ENCODE data around the gene CNPY4.

The CNPY4 gene

DNA sequence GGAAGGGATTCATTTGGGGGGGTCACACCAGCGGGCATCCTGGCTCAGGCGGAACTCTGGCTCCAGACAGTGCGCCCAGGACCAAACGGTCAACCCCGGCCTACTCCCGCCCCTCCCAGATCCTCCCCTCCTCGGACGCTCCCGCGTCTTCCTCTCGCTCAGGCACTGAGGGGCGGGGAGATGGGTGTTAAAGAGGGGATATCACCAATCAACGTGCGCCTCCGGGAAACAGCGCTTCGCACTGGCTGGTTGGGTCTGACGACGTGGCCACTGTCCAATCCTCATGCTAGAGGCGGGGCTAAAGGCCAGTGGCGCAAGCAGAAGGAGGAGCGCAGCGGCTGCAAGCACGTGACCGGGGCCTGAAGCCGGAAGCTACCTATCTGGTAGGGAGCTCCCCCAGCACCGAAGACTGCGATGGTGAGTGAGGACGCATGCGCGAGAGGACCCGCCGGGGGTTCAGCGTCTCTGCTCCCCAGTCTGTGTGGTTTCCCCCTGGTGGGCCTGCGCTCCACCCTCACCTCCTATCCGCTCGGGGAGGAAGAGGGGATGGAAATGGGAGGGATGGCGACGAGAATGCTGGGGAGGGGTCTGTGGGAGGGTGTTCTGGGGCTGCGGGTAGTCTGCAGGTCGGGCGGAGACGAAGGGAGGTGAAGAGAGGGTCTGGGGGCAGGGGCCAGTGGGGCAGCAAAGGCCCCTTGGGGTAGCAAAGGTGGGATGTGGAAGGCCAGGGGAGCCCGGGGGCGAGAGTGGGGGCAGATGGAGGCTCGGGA, 29.3 kb downstream of the CNPY4 start, which contains the start of gene LAMTOR4:
LAMTOR4 (plus strand) TSS at position 360 of the 770 bp plus-strand sequence; CDS start at position 415, 55 bp downstream.
- peak; percentile 99 for DNase-seq

DNA sequence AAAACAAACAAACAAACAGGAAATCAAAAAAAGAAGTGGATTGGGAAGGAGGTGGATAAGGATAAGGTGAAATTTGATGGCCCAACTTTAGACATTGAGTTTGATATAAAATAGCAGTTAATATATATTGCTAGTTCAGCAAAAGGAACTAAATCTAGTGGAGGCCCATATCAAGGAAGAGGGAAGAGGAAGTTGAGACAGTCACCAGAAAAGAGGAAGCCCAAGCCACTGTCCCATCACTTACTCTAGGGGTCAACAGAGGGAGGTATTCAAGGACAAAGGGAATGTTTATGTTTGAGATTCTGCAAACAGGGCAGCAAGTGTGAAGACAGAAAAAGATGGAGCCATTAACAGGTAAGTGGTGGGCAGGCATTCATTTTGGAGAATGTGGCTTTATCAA, 33.0 kb downstream of the CNPY4 start:
- peak; percentile 75 for DNase-seq

DNA sequence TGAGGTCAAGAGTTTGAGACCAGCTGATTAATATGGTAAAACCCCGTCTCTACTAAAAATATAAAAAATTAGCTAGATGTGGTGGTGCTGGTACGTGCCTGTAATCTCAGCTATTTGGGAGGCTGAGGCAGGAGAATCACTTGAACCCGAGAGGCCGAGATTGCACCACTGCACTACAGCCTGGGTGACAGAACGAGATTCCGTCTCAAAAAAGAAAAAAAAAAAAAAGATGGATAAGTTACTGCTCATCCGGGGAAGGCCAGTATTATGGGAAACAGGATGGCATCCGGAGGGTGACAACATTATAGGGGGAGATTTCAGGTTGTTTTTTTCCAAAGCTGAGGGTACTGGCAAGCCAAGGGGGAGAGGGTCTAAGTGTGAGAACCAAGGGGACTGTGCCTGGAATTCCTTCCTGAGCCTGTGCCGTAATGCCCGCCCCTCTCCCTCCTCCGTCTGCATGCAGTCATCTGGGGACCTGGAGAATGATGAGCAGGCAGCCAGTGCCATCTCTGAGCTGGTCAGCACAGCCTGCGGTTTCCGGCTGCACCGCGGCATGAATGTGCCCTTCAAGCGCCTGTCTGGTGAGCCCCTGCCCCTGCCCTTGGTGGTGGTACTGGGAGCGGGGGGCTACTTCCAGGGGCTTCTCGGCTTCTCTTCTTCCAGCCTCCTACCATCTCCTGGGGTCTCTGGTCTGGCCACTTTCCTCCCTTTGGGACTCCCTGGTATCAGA, 33.7 kb downstream of the CNPY4 start:
- no peak for DNase-seq

DNA sequence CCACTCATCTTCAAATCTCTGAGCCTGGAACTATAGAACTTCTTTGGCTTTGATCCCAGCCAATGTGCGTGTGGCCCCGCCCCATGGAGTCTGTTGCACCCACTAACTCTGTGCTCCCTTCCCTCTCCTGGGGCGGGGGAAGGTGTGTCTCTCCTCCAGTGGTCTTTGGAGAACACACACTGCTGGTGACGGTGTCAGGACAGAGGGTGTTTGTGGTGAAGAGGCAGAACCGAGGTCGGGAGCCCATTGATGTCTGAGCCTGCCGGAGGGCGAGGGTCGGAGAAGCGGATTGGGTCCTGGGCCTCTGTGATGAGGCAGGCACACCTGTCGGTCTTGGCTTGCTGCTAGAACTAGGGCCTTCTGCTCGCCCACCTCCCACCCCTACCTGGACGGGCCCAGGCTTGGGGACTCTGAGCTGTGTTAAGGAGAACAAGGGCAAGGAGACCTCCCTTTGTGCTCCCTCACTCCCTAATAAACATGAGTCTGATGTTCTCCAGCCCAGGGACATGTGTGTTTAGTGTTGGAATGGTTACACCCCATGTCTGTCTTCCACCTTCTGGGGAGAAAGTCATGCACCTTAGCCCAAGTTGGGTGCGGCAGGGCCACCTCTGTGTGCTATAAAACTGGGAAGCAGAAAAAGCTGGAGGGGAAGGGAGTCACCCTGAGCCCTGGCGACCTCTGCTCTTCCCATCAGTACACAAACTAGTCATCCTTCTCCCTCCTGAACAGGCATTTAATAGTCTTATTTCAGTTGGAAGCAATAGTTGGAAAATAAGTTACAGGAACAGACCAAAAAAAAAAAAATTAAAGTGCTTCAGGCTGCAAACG, 34.5 kb downstream of the CNPY4 start:
- no peak for DNase-seq

DNA sequence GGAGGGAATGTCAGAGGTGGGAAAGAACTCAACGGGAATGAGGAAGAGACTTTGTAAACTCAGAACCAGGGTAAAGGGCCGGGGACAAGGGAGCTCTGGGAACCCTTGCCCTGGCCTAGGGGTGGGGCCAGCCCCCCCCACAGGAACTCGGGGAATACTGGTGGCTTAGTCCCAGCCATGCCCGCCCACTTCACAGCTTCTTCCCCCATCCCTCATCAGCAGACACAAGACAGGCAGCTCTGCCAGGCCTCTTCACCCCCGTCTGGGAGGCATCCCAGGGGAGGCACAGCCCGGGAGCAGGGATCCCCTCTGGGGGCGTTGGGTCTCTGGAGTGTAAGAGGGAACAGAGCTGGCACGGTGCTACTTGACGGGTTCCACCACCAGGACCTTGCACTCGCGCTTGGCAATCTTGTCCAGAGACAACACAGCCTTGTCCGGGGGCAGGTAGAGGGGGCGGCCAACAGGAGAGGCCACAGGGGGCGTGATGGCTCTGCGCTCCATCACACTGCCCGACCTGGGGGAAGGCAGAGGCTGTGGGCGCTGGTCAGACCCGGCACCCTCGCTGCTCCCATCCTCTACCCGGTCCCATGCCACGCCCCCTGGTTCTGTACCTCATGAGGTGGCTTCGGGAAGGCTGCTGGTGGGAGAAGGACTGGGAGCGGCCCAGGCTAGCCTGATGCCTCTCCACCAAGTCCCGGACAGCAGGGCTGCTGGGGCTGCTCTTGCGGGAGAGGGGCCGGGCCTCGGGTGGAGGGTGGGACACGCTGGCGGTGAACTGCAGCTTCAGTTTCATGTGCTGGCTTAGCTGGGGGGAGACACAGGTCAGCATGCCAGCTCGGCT, 35.4 kb downstream of the CNPY4 start:
- no peak for DNase-seq

DNA sequence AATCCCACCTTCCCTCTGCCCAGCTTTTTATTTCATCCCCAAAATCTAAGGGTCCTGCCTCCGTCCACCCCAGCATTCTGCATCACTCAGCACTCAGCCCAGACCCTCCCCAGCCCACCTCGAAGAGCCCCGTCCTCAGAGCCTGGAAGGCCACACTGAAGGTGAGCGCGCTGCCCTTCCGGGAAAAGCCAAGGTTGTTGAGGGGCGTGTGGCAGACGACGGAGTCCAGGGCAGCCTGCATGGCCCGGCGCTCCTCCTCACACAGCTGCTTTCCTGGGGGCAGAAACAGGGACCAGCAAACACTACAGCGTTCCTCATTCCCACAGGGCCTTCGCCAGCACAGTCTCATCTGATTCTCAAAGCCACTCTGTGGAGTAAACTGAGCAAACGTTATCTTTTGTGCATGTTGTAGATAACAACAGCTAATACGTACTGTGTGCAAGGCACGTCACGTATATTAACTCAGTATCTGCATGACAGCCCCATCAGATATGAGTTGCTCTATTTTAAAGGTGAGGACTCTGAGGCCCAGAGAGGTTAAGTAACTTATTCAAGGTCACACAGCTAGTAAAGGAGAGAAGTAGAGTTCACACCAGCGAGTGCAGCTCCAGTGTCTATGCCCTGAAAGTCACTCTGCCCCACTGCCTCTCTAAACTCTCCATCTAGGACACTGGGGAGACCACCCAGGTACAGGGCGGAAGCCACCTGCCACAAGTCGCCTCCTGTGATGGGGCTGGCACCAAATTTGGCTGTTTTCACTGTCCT, 36.3 kb downstream of the CNPY4 start:
- DNase-seq = no peak

DNA sequence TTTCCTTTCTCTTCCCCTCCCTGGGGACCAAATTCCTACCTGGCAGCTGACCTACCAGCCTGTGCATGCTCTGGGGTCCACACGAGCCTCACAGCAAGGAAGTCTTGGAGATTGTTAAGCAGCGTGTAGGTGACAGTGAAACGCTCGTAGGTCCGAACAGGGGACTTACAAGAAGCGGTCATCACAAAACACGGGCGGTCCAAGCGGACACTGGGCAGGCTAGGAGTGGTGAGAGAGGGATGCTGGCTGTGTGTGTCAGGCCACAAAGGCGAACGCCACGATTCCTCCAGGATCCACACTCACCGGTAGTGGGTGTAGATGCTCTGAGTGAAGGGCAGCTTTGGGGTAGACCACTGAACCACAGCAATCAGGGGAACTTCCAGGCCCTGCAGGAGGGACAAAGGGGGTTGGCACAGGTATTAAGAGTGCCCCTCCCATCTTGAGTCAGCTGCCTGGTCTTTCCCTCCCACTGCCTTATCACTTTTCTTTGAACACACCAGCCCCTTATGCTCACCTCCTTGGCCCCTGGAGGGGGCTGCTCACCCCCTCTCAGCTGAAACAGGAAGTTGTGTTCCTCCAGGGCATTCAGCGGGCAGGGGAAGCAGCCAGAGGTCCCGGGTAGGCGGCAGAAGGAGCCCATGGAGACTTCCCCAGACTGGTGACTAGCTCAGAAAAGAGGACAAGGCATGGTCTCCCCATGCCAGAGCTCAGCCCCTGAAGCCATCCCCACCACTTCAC, 37.1 kb downstream of the CNPY4 start:
- DNase-seq = peak; percentile 25

DNA sequence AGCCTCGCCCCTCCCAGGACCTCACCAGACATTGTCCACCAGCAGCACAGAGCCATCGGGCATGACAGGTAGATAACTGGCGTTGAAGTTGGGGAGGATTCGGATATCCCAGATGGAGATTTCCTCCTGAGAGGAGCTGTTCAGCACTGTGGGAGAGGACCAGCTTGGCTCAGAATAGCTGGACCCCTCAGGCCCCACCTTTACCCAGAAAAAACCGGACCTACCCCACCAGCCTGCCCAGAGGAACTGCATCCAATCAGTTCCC, 37.6 kb downstream of the CNPY4 start:
- DNase-seq = no peak

DNA sequence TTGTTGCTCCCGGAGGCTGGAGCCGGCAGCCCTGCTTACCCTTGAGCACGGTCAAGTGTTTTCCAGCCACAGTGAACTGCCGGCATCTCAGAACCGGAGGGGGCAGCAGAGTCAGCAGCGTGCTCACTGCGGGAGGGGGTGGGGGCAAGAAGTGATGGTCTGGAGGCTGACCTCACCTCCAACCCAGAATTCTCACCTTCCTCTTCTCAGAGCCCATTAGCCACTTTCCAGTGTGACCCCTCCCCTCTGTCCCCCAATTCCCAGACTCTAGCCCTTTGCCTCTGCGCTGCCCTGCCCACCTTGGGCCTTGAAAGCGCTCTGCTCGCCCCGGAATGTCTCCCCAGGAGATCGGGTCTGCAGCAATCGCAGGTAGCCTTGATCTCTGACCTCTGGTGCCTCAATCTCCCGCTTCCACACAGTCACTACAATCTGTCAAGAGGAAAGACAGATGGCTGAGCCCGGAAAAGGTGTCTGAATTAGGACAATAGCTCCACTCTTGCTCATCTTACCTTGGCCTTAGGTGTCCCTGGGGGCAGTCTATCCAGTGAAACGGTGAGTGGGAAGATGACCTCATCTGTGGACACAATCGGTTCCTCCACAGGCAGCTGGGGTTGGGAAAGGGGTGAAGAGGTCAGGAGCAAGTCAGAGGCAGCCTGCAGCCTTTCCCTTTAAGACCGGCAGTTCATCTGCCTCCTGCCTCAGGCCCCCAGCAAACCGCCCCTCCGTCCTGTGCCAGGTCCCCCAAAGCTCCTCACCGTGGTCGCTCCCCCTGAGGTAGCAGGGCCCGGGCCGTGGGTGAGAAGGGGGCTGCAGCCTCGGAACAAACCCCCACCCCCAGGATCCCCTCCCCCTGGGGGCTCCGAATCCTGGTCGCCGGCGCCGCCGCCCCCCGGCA, 38.1 kb downstream of the CNPY4 start:
- DNase-seq = peak; percentile 53

DNA sequence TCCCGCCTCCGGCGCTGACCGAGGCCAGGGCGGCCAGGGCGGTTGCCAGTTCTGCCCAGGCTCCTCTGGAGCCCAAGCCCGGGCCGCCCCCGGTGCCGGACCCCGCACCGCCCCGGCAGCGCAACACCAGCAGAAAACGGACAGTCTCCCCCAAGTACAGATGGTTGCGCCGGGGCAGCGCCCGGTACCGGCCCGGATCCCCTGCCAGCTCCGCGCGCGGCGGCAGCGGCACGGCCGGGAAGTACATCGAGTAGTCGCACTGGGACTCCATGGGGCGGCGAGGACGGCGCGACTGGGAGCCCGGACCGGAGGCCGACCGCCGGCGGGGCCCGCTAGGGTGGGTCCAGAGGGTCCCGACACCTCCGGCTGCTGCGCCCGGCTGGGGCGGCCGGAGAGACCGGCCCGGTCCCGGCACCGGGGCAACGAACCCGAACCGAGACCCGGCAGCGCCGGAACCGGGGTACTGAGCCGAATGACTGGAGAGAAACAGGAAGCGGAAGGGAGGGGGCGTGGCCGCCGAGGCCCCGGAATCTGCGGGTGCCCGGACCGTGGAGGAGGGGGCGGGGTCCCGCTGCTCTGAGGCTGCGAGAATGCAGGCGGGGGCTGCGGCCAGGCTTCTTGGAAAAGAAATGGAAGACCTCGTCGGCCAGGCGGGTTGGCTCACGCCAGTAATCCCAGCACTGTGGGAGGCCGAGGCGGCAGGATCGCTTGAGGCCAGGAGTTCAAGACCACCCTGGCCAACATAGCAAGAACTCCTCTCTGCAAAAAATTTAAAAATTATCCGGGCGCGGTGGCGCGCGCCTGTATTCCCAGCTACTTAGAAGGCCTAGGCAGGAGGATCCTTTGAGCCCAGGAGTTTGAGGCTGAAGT, 39.0 kb downstream of the CNPY4 start, which contains the start of gene TRAPPC14:
TRAPPC14 (minus strand) TSS at position 495 of the 870 bp plus-strand sequence; CDS start at position 271, 224 bp downstream.
- DNase-seq = peak; percentile 86

DNA sequence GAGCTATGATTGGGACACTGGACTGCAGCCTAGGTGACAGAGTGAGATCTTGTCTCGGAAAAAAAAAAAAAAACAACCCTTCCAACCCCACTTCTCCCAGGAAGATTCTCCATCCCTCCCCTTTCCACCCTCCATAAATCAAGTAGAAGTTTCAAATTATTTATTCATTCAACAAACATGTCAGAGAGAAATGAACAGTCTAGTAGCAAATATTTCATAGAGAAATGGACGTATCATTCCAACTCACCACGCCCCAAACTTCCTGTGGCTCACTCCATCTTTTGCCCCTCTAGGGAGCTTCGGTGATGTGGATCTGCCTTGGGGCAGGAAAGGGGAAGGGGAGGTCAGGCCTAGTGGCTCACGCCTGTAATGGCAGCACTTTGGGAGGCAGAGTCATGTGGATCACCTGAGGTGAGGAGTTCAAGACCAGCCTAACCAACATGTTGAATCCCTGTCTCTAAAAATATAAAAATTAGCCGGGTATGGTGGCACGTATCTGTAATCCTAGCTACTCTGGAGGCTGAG, 39.7 kb downstream of the CNPY4 start:
- DNase-seq = no peak

DNA sequence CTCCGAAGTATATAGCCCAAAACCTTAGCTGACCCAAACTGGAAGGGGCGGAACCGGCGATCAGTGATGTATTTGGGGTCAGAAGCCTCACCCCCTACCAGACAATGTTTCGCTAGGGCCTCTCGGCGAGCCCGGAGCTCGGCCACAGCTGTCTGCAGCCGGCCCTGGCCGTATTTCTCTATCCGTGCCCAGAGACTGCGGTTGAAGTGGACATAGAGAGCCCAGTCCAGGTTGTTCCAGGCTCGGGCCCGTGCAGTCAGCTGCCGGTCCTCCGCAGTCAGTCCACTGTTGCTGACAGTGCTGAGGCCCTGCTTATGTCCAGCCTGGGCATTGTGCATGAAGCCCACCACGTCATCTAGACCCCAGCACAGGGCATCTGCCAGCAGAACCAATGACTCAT, 40.6 kb downstream of the CNPY4 start:
- no peak for DNase-seq

DNA sequence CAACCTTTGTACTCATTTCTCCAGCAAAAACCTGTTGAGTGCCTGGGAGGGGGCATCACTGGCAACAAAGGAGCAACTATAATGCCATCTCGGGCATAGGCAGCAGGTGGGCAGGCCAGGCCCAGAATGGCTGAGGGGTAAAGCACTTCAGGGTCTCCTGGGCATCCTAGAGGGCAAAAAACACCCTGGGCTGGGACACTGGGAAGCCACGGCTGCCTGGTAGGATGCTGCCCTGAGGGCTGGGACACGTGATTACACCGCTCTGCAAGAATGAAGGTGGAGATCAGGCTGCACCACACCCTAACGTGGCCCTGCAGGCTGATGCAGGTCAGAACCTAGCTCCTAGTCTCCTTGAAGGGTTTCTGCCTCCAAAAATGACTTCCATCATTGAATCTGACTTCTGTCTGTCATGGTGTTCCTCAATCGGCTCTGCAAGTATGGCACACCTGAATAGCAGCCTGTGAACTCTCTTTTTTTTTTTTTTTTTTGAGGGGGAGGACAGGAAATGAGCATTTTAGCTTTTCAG, 43.6 kb downstream of the CNPY4 start:
- no peak for DNase-seq

DNA sequence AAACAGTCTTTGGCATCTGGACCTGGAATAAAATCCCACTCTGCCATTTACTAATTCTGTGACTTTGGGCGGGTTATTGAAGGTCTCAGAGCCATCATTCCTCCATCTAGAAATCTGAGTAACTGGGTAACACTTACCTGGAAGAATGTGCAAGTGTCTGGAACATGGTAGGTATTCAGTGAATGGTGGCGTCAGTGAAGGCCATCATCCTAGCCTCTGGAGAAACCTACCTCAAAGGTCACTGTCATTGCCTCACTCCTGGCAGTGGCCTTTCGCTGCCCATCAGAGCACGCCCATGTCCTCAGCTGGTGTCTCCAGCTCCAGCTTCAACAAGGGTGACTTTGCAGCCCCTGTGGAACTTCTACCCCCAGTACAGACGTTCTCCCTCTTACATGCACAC, 44.4 kb downstream of the CNPY4 start:
- no peak for DNase-seq

DNA sequence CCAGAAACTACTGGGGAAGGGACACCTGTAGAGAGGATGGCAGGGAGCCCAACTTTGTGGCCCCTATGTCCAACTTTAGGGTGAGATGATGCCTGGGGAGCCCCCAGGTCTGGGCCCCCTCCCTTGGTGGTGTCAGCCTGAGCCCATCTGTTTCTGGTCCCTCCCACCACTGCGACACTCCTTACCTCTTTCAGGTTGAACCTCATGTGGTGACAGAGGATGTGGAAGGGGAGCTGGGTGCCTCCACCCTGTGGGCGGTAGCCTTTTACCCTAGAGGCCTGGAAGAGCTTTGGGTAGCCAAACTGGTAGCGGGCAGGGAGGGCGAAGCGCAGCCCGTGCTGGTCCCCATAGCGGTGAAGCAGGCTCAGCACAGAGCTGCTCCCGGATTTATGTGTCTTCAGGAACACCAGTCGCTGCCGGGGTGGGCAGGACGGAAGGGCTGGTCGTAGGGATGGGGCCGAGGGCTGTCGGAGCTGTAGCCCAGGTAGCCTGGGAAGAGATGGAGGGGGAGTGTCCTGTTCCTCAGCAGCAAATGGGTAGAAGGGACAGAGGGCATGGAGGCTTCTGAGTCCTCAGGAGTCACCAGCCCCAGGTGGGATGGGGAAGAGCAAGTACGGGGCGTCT, 47.0 kb downstream of the CNPY4 start:
- DNase-seq = no peak

DNA sequence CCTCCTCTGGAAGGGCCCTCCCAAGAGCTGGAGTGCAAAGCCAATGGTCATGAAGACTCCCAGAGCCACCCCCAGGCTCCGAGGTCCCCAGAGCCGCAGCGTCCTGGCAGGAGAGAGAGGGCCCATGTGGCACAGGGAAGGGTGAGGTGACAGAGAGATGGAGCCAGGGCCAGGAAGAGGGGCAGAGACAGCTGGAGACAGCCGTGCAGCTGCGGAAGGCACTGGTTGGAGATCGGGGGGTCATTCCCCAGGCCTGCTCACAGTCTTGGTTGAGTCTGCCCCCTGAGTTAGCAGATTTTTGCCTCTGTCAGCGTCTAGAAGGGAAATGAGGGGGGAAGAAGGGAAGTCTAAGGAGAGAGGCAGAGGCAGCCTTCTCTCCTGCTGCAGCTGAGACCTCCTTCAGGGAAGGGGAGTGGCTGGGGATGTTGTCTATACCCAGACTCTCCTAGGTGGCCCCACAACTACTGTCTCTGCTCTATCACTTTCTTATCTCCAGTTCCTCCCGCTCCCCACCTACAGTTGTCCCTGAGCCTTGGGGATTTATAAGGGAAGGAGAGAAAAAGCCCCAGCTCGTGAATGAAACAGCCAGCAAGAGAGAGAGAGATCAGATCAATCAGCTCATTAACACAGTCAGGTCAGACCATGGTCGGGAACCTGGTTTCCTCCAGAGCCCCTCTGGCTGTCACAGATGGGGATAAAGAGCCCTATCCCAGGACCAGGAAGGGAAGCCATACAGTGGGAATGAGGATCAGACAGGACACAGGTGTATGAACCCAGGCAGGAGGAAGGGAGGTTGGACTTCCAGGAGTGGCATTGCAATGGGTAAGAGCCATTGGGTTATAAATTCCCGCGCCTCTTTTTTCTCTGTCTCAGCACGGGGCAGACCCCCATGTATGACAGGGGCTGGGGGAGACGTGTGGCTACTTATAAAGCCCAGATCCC, 47.8 kb downstream of the CNPY4 start:
- DNase-seq = no peak

DNA sequence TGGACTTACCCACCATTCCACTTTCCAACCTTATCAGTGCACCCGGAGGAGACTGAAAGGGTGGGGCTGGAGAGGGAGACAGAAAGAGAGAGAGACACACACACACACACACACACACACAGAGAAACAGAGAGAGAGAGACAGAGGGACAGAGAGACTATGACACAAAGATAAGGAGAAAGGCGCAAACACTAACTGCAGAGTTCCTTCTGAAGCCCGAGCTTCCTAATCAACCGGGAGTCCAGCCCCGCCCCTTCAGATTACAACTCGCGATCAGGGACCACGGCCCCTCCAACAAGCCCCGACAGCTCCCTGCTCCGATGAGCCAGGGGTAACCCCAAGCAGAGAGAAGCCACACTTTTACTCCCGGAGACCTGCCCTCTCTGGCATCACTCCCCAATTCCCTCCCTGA, 48.5 kb downstream of the CNPY4 start:
- no peak for DNase-seq
